GM18861 (cell line): ENCODE measurements around the gene BCL2L13.

Experiments used
- ATAC-seq: cut with Tn5 transposase; IDR thresholded peaks from one replicate; pipeline ENCODE4 v1.9.1; 2021; ENCODE audit not compliant: unreplicated experiment

BCL2L13 gene

GRCh38 chr22:17638432-17639246 lies at the start of gene BCL2L13:
Gene BCL2L13 (plus strand): TSS chr22:17638757. CDS start chr22:17655712, 16,955 bp downstream.
- ATAC-seq = peak; percentile 88

DNA sequence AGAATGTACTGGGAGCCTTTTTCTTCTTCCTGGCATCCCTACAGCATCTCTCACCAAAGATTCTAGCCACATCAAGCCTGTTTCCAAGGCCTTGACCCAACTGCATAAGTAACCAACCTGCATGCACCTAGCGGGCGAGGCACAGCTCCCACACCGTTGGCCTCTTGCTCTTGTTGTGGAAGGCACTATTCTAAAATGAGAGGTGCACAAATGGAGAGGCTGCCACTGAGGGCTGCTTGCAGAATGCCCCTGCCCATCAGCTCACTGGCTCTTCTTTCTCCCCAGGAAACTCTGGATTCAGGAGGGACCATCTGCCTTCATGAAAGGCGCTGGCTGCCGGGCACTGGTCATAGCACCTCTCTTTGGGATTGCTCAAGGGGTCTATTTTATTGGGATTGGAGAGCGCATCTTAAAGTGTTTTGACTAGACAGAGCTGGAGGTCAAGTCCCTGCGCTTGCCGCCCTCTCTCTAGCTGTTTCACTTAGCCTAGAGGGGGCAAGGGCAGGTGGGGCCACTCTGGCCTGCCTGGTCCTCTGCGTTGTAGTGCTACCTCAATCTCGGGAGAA lies 48.7 kb upstream of the BCL2L13 start:
- ATAC-seq = no peak

GRCh38 chr22:17590586-17590985 lies 48.0 kb upstream of the BCL2L13 start:
- no peak for ATAC-seq

GRCh38 chr22:17592201-17592600 lies 46.4 kb upstream of the BCL2L13 start:
- no peak for ATAC-seq

DNA sequence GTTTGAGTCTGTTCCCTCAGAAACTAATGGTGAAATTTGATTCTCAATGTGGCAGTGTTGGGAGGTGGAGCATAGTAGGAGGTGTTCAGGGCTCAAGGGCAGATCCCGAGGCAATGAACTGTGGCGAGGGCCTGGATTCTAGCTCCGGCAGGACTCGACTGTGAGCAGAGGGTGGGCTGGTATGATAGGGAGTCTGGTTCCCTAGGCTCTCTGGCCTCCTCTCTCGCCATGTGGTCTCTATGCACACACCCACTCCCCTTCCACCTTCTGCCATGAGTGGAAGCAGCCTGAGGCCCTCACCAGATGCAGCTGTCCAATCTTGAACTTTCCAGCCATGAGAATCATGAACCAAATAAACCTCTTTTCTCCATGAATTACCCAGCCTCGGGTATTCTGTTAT lies 42.3 kb upstream of the BCL2L13 start:
- ATAC-seq = no peak

DNA sequence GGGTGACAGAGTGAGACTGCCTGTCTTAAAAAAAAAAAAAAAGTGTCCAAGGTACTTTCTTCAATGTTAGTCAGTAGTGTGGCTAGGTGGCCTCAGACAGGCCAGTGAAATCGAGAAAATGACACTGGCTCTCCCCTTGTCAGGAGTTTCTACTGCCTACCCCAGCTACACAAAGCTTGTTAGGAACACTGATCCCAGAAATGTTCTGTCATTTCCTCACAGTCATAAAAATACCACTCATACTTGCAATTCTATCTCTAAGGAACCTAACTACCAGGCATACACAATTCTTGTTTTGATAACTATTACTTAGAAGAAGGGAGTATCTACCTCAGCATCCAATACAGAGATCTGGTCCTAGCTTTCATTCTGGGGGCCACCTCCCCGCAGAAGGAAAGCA lies 41.3 kb upstream of the BCL2L13 start:
- ATAC-seq = no peak

DNA sequence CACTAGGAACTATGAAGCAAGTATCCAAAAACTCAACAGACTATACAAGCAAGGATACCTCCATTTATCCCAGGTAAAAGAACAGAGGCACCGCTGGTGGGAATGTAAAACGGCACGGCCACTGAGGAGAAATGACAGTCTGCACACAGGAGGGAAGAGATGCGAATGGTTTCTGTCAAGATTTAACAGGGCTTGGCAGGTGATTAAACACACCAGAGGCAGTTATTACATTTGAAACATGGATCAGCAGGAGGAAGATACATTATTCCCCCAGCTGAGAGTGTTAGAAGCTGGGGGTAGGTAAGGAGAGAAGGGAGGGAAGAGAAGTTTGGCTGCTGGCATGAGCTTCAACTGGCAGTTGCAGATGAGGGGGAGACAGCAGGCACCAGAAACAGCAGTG lies 40.2 kb upstream of the BCL2L13 start:
- no peak for ATAC-seq

- no peak for ATAC-seq
Observed at GRCh38 chr22:17601031-17601430, 37.5 kb upstream of the BCL2L13 start.

- ATAC-seq = no peak
Observed at GRCh38 chr22:17603668-17604067, 34.9 kb upstream of the BCL2L13 start.

- ATAC-seq = no peak
Observed at GRCh38 chr22:17606496-17606895, 32.1 kb upstream of the BCL2L13 start.

GRCh38 chr22:17607891-17608521 lies 30.6 kb upstream of the BCL2L13 start:
- no peak for ATAC-seq

GRCh38 chr22:17612057-17612456 lies 26.5 kb upstream of the BCL2L13 start:
- no peak for ATAC-seq

GRCh38 chr22:17613280-17613679 lies 25.3 kb upstream of the BCL2L13 start:
- no peak for ATAC-seq

DNA sequence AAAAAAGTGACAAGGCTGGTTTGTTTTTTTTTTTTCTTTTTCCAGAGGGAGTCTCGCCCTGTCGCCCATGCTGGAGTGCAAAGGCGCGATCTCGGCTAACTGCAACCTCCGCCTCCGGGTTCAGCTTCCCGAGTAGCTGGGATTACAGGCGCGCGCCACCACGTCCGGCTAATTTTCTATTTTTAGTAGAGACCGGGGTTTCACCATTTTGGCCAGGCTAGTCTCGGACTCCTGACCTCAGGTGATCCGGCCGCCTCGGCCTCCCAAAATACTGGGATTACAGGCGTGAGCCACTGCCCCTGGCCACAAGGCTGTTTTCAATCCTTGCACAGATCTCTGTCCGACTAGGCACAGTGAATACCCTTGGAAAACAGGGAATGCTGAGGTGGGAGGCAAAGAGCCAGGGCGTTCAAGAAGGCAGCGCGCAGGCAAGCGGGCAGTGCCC lies 10.6 kb upstream of the BCL2L13 start:
- ATAC-seq = no peak

DNA sequence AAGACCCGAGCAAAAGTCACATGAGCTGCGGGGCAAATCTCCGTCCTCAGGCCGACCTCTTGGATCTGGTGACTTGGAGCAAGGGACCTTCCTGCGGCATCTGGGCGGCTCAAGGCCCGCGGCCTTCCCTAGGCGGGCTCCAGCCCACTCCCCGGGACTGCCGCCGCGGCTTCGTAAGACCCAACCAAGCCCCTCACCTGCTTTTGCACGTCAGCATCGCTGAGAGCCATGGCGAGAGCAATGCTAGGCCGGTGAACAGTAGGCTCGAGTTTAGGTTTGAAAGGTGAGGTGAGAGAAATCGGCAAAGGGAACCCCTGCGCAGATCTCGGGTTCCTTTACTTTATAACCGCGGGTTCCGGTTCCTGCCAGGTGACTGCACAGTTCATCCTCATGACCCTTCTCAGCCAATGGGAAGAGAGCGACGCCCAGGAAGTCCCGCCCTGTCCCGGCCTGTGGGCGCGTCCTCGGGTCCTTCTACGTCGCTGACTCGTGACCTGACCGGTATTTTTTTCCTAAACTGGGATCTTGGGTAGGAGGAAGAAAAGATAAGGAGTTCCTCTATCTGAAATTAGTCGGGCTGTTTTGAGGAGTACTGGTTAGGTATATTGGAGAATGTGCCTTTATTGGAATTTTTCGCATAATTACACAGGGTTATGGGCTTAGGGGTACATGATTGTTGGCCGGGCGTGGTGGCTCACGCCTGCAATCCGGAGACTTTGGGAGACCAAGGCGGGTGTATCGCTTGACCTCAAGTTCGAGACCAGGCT lies 10.0 kb upstream of the BCL2L13 start, which contains the start of gene ATP6V1E1:
Gene ATP6V1E1 (minus strand): TSS at position 344 of the 767 bp plus-strand sequence. CDS start 114 bp downstream, at position 230.
- ATAC-seq = peak; percentile 89

- ATAC-seq = no peak
Observed at GRCh38 chr22:17629173-17629489, 9.4 kb upstream of the BCL2L13 start.

GRCh38 chr22:17629641-17630040 lies 8.9 kb upstream of the BCL2L13 start:
- ATAC-seq = no peak

DNA sequence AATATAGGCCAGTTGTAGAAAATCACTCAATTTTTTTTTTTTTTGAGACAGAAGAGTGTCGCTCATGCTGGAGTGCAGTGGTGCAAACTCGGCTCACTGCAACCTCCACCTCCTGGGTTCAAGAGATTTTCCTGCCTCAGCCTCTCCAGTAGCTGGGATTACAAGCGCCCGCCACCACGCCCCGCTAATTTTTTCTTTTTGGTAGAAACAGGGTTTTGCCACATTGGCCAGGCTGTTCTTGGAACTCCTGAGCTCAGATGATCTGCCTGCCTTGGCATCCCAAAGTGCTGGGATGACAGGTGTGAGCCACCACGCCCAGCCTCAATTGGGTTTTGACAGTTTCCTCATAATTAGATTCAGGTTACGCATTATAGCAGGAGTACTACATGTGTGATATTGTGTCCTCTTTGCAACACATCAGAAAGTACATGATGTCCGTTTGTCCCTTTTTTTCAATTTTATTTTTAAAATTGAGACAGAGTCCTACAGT lies 7.4 kb upstream of the BCL2L13 start:
- ATAC-seq = no peak

DNA sequence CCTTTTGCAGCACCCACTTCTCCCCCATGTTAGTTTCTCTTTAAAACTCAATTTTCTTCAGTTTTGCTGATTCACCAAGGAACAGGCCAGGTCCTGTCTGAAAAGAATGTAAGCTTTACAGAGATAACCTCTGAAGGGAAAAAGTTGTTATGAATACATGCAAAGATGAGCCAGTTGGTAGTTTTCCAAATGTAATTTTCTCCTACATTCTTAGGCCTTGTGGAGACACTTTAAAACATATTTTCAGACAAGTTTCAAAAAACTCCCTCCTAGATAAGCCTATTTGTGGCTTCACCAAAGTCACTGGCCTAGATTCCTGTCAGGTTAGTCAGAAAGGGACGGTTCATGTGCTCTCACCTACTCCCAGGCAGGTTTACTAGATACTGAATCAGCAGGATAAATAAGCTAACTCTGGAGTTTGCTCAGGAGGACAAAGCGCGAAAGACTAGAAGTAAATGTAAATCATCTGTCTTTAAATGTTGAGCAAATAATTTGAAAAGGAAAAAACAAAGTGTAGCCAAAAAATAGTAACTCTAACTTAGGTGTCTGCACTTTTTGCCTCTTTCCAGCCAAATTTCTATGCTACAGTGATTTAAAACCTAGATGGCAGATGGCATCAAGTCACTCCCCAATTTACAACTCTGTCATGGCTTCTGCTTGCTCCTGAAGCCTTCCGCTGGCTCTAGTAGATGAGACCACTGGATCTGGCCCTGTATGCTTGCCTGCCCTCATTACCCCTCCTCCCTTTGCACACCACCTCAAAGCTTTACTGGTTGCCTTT lies 5.2 kb upstream of the BCL2L13 start:
- ATAC-seq = no peak

DNA sequence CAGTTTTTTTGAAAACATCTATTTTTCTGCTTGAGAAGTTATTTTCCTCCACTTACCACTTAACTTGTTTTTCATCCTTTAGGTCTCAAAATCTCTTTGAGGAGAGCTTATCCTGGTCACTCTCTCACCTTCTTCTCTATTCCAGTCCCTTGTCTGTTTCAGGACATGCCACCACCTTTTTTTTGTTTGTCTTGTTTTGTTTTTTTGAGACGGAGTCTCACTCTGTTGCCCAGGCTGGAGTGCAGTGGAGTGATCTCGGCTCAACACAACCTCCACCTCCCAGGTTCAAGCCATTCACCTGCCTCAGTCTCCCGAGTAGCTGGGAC lies 4.6 kb upstream of the BCL2L13 start:
- no peak for ATAC-seq

DNA sequence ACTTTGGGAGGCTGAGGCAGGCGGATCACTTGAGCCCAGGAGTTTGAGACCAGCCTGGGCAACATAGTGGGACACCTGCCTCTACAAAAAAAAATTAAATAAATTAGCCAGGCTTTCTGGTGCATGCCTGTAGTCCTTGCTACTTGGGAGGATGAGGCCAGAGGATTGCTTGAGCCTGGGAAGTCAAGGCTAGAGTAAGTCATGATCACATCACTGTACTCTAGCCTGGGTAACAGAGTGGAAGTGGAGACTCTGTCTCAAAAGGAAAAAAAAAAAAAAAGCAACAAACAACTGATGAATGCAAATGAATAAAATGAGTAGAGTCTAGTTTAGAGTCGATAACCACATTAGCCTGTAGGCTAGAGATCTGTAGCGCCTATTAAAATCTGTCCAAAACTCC lies 3.9 kb upstream of the BCL2L13 start:
- ATAC-seq = no peak
